CD14-positive monocyte (primary cell): ENCODE measurements around the gene PPP2R2C. TPM values are rescaled to one million over a fixed set of nuclear protein-coding genes. Genes with fewer than 3 reads are reported as not detected.

Experiments
- DNase-seq, 3 donors: peaks; one replicate each; pipeline ENCODE4 v3.0.0-alpha.2; 2011 to 2022
- H2AFZ ChIP-seq: 2 replicates; pipeline ENCODE4 v1.6.0; 2012; ENCODE audit warnings: mild to moderate bottlenecking, low read depth, low read length, inconsistent platforms; ENCODE audit not compliant: insufficient read depth, poor library complexity, severe bottlenecking
- H3K27ac ChIP-seq, 2 donors: 1 replicate in 1 of 2; 2 replicates in 1 of 2; pipeline ENCODE4 v1.5.1; 2012 to 2013; ENCODE audit warnings: low read length in 2 of 2, control low read depth in 1 of 2, inconsistent platforms in 1 of 2, low read depth in 1 of 2, mild to moderate bottlenecking in 1 of 2
- H3K27me3 ChIP-seq, 2 donors: one replicate each; pipeline versions ENCODE4 v1.6.0 to v1.6.1; 2011 to 2013; ENCODE audit warnings: low read length in 2 of 2; ENCODE audit not compliant: control insufficient read depth in 2 of 2, insufficient read depth in 2 of 2
- H3K36me3 ChIP-seq, 2 donors: replicated peaks in 1 of 2; 1 replicate in 1 of 2; 2 replicates in 1 of 2; pipeline versions ENCODE4 v1.5.1 to v1.6.1; 2012 to 2013; ENCODE audit warnings: low read length in 2 of 2, control low read depth in 1 of 2, inconsistent platforms in 1 of 2, mild to moderate bottlenecking in 1 of 2; ENCODE audit not compliant: insufficient read depth in 2 of 2, control insufficient read depth in 1 of 2
- H3K4me1 ChIP-seq, 2 donors: 1 replicate in 1 of 2; 2 replicates in 1 of 2; pipeline versions ENCODE4 v1.5.1 to v1.6.1; 2012 to 2013; ENCODE audit warnings: low read length in 2 of 2, control low read depth in 1 of 2, inconsistent platforms in 1 of 2, mild to moderate bottlenecking in 1 of 2, moderate library complexity in 1 of 2; ENCODE audit not compliant: insufficient read depth in 2 of 2, control insufficient read depth in 1 of 2
- H3K4me2 ChIP-seq: replicated peaks from 2 replicates; pipeline ENCODE3; 2012; ENCODE audit warnings: low read length, moderate library complexity, mild to moderate bottlenecking; ENCODE audit not compliant: poor library complexity, severe bottlenecking; ENCODE audit errors: extremely low read depth
- H3K4me3 ChIP-seq, 3 experiments: fragments of 200-600 bp in 1 of 3; sonication (generic) in 1 of 3; replicated peaks in 1 of 3; 1 replicate in 2 of 3; 2 replicates in 1 of 3; pipeline ENCODE4 v1.5.1; 2011 to 2013; ENCODE audit warnings: low read length in 3 of 3, mild to moderate bottlenecking in 3 of 3, control low read depth in 2 of 3, low read depth in 2 of 3, inconsistent platforms in 1 of 3, moderate library complexity in 1 of 3
- H3K79me2 ChIP-seq: 2 replicates; pipeline ENCODE4 v1.6.0; 2012; ENCODE audit warnings: mild to moderate bottlenecking, control low read depth, inconsistent platforms, low read length, moderate library complexity; ENCODE audit not compliant: insufficient read depth
- H3K9ac ChIP-seq: 2 replicates; pipeline ENCODE4 v1.6.0; 2017; ENCODE audit warnings: low read length, mild to moderate bottlenecking; ENCODE audit not compliant: insufficient read depth, poor library complexity, severe bottlenecking
- H3K9me3 ChIP-seq, 2 donors: replicated peaks in 1 of 2; 1 replicate in 1 of 2; 2 replicates in 1 of 2; pipeline versions ENCODE4 v1.5.1 to v1.6.1; 2012 to 2013; ENCODE audit warnings: low read length in 2 of 2, control low read depth in 1 of 2; ENCODE audit not compliant: control insufficient read depth in 1 of 2, insufficient read depth in 1 of 2
- H4K20me1 ChIP-seq: 2 replicates; pipeline ENCODE4 v1.6.0; 2012; ENCODE audit warnings: mild to moderate bottlenecking, low read length, control low read depth, moderate library complexity; ENCODE audit not compliant: insufficient read depth
- H3K27ac Mint-ChIP-seq, 7 donors: one replicate each; pipeline ENCODE4 v1.8.0; 2020; ENCODE audit warnings: mild to moderate bottlenecking in 7 of 7, mixed read lengths in 7 of 7, moderate library complexity in 6 of 7, inconsistent platforms in 2 of 7
- H3K27me3 Mint-ChIP-seq, 3 donors: one replicate each; pipeline ENCODE4 v1.8.0; 2021 to 2022; ENCODE audit warnings: low read depth in 3 of 3, mild to moderate bottlenecking in 3 of 3, mixed read lengths in 3 of 3, moderate library complexity in 3 of 3, inconsistent platforms in 1 of 3
- H3K36me3 Mint-ChIP-seq, 2 donors: one replicate each; pipeline ENCODE4 v1.8.0; 2020; ENCODE audit warnings: mixed read lengths in 2 of 2, inconsistent platforms in 1 of 2, mild to moderate bottlenecking in 1 of 2
- H3K4me1 Mint-ChIP-seq: one replicate; pipeline ENCODE4 v1.8.0; 2020; ENCODE audit warnings: mild to moderate bottlenecking, mixed read lengths
- H3K4me3 Mint-ChIP-seq, 2 donors: one replicate each; pipeline ENCODE4 v1.8.0; 2020; ENCODE audit warnings: mild to moderate bottlenecking in 2 of 2, mixed read lengths in 2 of 2, moderate library complexity in 1 of 2
- H3K9me3 Mint-ChIP-seq, 7 donors: one replicate each; pipeline ENCODE4 v1.8.0; 2020 to 2022; ENCODE audit warnings: mixed read lengths in 7 of 7, mild to moderate bottlenecking in 6 of 7, moderate library complexity in 6 of 7, inconsistent platforms in 2 of 7
- CTCF ChIP-seq: fragments of 200-600 bp; IDR thresholded peaks from one replicate; pipeline ENCODE4 v1.8.0; 2022; ENCODE audit warnings: antibody characterized with exemption, mild to moderate bottlenecking
- WGBS: methylation state at CpG from one replicate; pipeline ENCODE4 v1.1.5; 2013; ENCODE audit warnings: missing lambda C conversion rate; ENCODE audit not compliant: insufficient coverage; 5-methylcytosine and 5-hydroxymethylcytosine counted together
- intact Hi-C, 2 donors: fragments of 100-400 bp; cut with micrococcal nuclease; formaldehyde crosslinking; loops; one replicate each; pipeline versions ENCODE4 v1.15.0 to v1.15.1; 2023
- polyA plus RNA-seq, 3 donors: library from polyadenylated mRNA; depleted of rRNA in 1 of 3; unstranded in 2 of 3; stranded (reverse) in 1 of 3; fragments of 300-500 nt in 2 of 3; fragments of >200 nt in 1 of 3; fragmentation: Illumina TruSeq in 2 of 3; gene quantifications; 1 replicate in 2 of 3; 2 replicates in 1 of 3; pipeline ENCODE4 v1.2.3, GENCODE V29; 2012 to 2021

Gene PPP2R2C
- polyA plus RNA-seq, 3 donors: not detected

GRCh38 chr4:6328526-6328925 lies 143.9 kb downstream of the PPP2R2C start:
- Mint-ChIP-seq H3K4me1 (no peaks in the 10 kb centered on the region), H3K27me3 (peaks cover 28 to 36% (median 32%) of the 10 kb centered on the region in 3 donors), H3K36me3 (no peaks in the 10 kb centered on the region), H3K9me3 (peaks cover 0 to 14% (median 12%) of the 10 kb centered on the region in 7 donors), H3K4me3 (no peak overlapping the region), H3K27ac (no peak overlapping the region)
- Histone ChIP-seq H3K4me1 (no peaks in the 10 kb centered on the region), H3K4me2 (no peak overlapping the region), H3K27me3 (peaks cover 0 to 16% of the 10 kb centered on the region in 2 donors), H3K9ac (no peak overlapping the region), H3K9me3 (peaks cover 0 to 8% of the 10 kb centered on the region in 2 donors), H4K20me1 (no peaks in the 10 kb centered on the region), H3K4me3 (no peak overlapping the region), H2AFZ (no peak overlapping the region), H3K36me3 (no peaks in the 10 kb centered on the region), H3K27ac (no peak overlapping the region), H3K79me2 (no peaks in the 10 kb centered on the region)
- 79% methylated on average over 6 of the region's 8 CpGs for WGBS
- no peak for DNase-seq
- intact Hi-C loops: loop anchor here (5.0 kb wide), 2 partner anchors 76 to 331 kb away; no protein-coding TSS in a partner anchor
- no peak for TF ChIP-seq CTCF

- H3K9ac ChIP-seq: no peak overlapping the region
- Mint-ChIP-seq H3K4me1 (no peaks in the 10 kb centered on the region), H3K27ac (no peak overlapping the region), H3K9me3 (peaks cover 0 to 14% (median 12%) of the 10 kb centered on the region in 7 donors), H3K4me3 (no peak overlapping the region), H3K36me3 (no peaks in the 10 kb centered on the region), H3K27me3 (peaks cover 31 to 43% (median 32%) of the 10 kb centered on the region in 3 donors)
- no peaks in the 10 kb centered on the region for H3K79me2 ChIP-seq
- DNase-seq: peak; percentile 38 to 51 (median 39)
- WGBS: 23% methylated on average over 19 of the region's 21 CpGs
- intact Hi-C loops: loop anchor here (1.0 to 5.0 kb wide), 3 partner anchors 75 to 330 kb away; no protein-coding TSS in a partner anchor
- peak; percentile 94 for TF ChIP-seq CTCF
- H2AFZ ChIP-seq: no peak overlapping the region
- H3K27me3 ChIP-seq: peaks cover 0 to 16% of the 10 kb centered on the region in 2 donors
- peaks cover 0 to 8% of the 10 kb centered on the region in 2 donors for H3K9me3 ChIP-seq
- no peaks in the 10 kb centered on the region for H4K20me1 ChIP-seq
- H3K4me2 ChIP-seq: no peak overlapping the region
- no peak overlapping the region for H3K4me3 ChIP-seq
- H3K4me1 ChIP-seq: no peaks in the 10 kb centered on the region
- no peaks in the 10 kb centered on the region for H3K36me3 ChIP-seq
- no peak overlapping the region for H3K27ac ChIP-seq
Measured at GRCh38 chr4:6327220-6327917, 145.0 kb downstream of the PPP2R2C start.
